ENCODE measurements around the gene OBP2B. TPM values are rescaled to one million over a fixed set of nuclear protein-coding genes. Genes with fewer than 3 reads are reported as not detected.
"Not testable (repeated sequence)": the region's sequence is repeated elsewhere in the genome, so short reads cannot be mapped to it uniquely, and the experiment has no call there.

Gene OBP2B
- total RNA-seq (not detected), polyA plus RNA-seq (not detected)

- H3K4me3 ChIP-seq; H3K36me3 ChIP-seq; intact Hi-C loops (cut with DNase I); H3K9me3 ChIP-seq; H3K4me1 ChIP-seq; H3K27ac ChIP-seq: not testable (repeated sequence)
- peaks cover 0 to 29% (median 0%) of the 10 kb centered on the region in 3 donors for H3K27me3 ChIP-seq
- 89 to 92% methylated on average over 12 to 13 of the region's 18 CpGs for WGBS, 2 donors
- peak; percentile 19 for DNase-seq
These were observed at the start of gene OBP2B for GRCh38 chr9:133208880-133209300. OBP2B (minus strand) TSS chr9:133209250; CDS start chr9:133209199, 51 bp downstream.

- WGBS, 2 donors: 85 to 87% methylated on average over 21 of the region's 21 CpGs
- H3K4me3 ChIP-seq: no peak overlapping the region
- H3K9me3 ChIP-seq: peaks cover 0 to 2% (median 0%) of the 10 kb centered on the region in 4 donors
- no peaks in the 10 kb centered on the region for H3K27me3 ChIP-seq
- intact Hi-C loops (cut with DNase I): no loop called here
- H3K36me3 ChIP-seq: no peaks in the 10 kb centered on the region
- no peak overlapping the region for H3K27ac ChIP-seq
- H3K4me1 ChIP-seq: no peaks in the 10 kb centered on the region
- TF ChIP-seq EP300 (IDR thresholded peaks at IDR 0.05): no peak
- TF ChIP-seq POLR2AphosphoS5 (IDR thresholded peaks at IDR 0.05): no peak
- no peak for TF ChIP-seq POLR2A (IDR thresholded peaks at IDR 0.05)
- TF ChIP-seq CTCF (IDR thresholded peaks at IDR 0.05): no peak
- no peak for DNase-seq
These were observed 49.3 kb upstream of the OBP2B start for GRCh38 chr9:133258061-133259015.

- Histone ChIP-seq H3K9me3 (peaks cover 0 to 2% (median 0%) of the 10 kb centered on the region in 4 donors), H3K27ac (peak overlapping the region in 1 of 4 donors; percentile 48), H3K27me3 (no peaks in the 10 kb centered on the region), H3K36me3 (no peaks in the 10 kb centered on the region), H3K4me3 (no peak overlapping the region), H3K4me1 (no peaks in the 10 kb centered on the region)
- DNase-seq: no peak
- 72 to 73% methylated on average over 13 of the region's 13 CpGs for whole genome bisulfite sequencing, 2 donors
- intact Hi-C loops (cut with DNase I): no loop called here
- TF ChIP-seq EP300 (IDR thresholded peaks at IDR 0.05) (no peak), CTCF (IDR thresholded peaks at IDR 0.05) (no peak), POLR2A (IDR thresholded peaks at IDR 0.05) (no peak), POLR2AphosphoS5 (IDR thresholded peaks at IDR 0.05) (peak in 1 of 4 donors; percentile 48)
These were observed 48.5 kb upstream of the OBP2B start for GRCh38 chr9:133257465-133257956.

- Histone ChIP-seq H3K27ac (peak overlapping the region in 1 of 4 donors; percentile 48), H3K4me1 (no peaks in the 10 kb centered on the region), H3K36me3 (no peaks in the 10 kb centered on the region), H3K4me3 (no peak overlapping the region), H3K9me3 (peaks cover 0 to 2% (median 0%) of the 10 kb centered on the region in 4 donors), H3K27me3 (no peaks in the 10 kb centered on the region)
- no peak for TF ChIP-seq POLR2A (IDR thresholded peaks at IDR 0.05)
- TF ChIP-seq POLR2AphosphoS5 (IDR thresholded peaks at IDR 0.05): no peak
- TF ChIP-seq EP300 (IDR thresholded peaks at IDR 0.05): no peak
- no peak for TF ChIP-seq CTCF (IDR thresholded peaks at IDR 0.05)
- WGBS, 2 donors: 63 to 72% methylated on average over 10 of the region's 10 CpGs
- no peak for DNase-seq
- intact Hi-C loops (cut with DNase I): no loop called here
These were observed 47.6 kb upstream of the OBP2B start for GRCh38 chr9:133256686-133257091.

- peak; percentile 50 for DNase-seq
- H3K4me3 ChIP-seq: no peak overlapping the region
These were observed 47.0 kb upstream of the OBP2B start for GRCh38 chr9:133256136-133256461.

More at GRCh38 chr9:133256136-133256461, 47.0 kb upstream of the OBP2B start:
- 96 to 97% methylated on average over 30 of the region's 30 CpGs for WGBS, 2 donors
- intact Hi-C loops (cut with DNase I): no loop called here
- H3K36me3 ChIP-seq: no peaks in the 10 kb centered on the region
- TF ChIP-seq POLR2AphosphoS5 (IDR thresholded peaks at IDR 0.05): no peak
- no peak for TF ChIP-seq EP300 (IDR thresholded peaks at IDR 0.05)
- no peak for TF ChIP-seq POLR2A (IDR thresholded peaks at IDR 0.05)
- no peak for TF ChIP-seq CTCF (IDR thresholded peaks at IDR 0.05)
- peaks cover 0 to 2% (median 0%) of the 10 kb centered on the region in 4 donors for H3K9me3 ChIP-seq
- peak overlapping the region in 1 of 4 donors; percentile 48 for H3K27ac ChIP-seq
- H3K27me3 ChIP-seq: no peaks in the 10 kb centered on the region
- H3K4me1 ChIP-seq: no peaks in the 10 kb centered on the region

Measured in sigmoid colon (tissue), 7 donors.